ENCODE data around the gene USP25.

The USP25 gene, protein sequence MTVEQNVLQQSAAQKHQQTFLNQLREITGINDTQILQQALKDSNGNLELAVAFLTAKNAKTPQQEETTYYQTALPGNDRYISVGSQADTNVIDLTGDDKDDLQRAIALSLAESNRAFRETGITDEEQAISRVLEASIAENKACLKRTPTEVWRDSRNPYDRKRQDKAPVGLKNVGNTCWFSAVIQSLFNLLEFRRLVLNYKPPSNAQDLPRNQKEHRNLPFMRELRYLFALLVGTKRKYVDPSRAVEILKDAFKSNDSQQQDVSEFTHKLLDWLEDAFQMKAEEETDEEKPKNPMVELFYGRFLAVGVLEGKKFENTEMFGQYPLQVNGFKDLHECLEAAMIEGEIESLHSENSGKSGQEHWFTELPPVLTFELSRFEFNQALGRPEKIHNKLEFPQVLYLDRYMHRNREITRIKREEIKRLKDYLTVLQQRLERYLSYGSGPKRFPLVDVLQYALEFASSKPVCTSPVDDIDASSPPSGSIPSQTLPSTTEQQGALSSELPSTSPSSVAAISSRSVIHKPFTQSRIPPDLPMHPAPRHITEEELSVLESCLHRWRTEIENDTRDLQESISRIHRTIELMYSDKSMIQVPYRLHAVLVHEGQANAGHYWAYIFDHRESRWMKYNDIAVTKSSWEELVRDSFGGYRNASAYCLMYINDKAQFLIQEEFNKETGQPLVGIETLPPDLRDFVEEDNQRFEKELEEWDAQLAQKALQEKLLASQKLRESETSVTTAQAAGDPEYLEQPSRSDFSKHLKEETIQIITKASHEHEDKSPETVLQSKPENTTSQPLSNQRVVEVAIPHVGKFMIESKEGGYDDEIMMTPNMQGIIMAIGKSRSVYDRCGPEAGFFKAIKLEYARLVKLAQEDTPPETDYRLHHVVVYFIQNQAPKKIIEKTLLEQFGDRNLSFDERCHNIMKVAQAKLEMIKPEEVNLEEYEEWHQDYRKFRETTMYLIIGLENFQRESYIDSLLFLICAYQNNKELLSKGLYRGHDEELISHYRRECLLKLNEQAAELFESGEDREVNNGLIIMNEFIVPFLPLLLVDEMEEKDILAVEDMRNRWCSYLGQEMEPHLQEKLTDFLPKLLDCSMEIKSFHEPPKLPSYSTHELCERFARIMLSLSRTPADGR

GRCh38 chr21:15729674-15730483 is at the start of gene USP25:
USP25 (plus strand) TSS chr21:15729982; CDS start chr21:15730394, 412 bp downstream.
- peak; percentile 81 for DNase-seq

DNA sequence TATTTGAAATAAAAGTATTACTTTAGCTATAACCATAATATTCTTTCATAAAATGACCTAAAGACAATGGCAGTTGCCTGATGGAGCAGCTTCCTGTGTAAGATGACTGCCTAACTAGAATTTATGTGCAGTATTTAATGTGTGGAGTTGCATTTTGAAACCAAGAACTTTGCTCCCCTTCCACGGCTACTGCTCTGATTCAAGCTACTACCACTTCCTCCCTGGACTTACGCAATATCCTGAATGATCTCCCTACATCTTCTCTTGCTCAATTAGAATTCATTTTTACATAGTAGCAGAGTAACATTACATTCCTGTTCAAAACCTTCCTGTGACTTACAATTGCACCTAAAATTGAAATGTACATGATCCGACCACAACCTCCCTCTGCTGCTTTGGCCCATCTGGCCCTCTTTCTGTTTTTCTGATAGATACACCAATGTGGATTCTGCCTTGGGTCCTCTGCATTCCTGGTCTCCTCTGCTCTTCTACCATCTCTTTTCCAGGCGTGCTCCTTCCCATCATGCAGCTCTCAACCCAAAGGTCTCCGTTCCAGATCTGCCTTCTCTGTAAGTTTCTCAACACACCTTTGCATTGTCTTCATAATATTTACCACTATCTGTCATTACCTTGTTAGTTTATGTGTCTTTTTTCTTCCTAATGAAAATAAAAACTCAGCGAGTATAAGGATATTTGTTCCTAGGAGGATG is 47.4 kb upstream of the USP25 start:
- DNase-seq = no peak

GRCh38 chr21:15682977-15683376 is 46.8 kb upstream of the USP25 start:
- no peak for DNase-seq

DNA sequence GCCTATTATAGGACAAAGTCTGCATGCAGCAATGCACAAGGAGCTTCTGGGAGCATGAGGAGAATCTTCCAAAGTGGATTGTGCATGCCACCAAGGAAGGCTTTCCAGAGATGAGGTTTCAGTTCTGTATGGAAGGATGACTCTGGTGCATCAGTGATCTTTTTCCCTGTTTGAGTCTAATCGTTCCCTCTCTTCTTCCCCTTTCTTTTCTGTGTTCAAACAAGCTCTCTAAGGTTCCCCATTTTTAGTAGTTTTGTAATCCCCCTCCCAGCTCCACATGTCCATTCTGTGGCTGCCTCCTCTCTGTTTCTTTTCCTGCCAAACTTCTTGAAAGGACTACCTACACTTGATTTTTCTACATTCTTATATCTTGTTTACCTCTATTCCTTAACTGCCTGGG is 43.3 kb upstream of the USP25 start:
- no peak for DNase-seq

- DNase-seq = no peak
Measured at GRCh38 chr21:15687208-15687607, 42.6 kb upstream of the USP25 start.

GRCh38 chr21:15688016-15688415 is 41.8 kb upstream of the USP25 start:
- DNase-seq = no peak

DNA sequence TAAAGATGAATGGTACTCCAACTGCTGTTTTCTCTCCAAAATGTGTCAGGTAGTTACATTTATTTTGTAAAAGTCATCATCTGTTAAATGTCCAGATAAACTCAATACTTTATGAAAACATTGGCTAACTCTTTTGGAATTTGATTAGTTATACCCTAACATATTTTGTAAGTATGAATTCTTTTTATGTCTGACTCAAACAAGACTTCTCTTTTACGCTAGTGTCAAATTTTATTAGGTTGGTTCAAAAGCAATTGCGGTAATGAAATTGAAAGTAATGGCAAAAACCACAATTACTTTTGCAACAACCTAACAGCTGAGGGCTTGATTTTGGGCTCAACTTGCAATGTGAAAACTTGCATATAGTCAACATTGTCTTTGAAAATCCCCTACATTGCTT is 41.0 kb upstream of the USP25 start:
- DNase-seq = no peak

DNA sequence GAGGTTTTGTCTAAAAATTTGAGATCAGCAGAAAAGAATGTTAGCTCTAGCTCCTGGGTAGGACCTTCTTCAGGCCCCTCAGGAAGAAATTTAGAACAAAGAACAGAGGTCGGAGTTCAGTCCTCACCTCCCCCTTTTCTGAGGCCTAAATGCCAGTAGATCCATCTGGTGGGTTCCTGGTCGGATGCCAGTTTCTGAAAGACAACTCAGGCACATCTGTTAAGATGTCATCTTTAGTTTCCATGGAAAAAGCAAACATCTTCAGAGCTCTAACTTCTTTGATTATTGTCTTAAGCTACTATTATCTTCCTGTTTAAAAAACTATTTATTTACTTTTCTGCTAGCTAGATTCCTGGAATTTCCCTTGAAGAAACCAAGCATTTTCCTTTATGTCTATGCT is 37.1 kb upstream of the USP25 start:
- no peak for DNase-seq

DNA sequence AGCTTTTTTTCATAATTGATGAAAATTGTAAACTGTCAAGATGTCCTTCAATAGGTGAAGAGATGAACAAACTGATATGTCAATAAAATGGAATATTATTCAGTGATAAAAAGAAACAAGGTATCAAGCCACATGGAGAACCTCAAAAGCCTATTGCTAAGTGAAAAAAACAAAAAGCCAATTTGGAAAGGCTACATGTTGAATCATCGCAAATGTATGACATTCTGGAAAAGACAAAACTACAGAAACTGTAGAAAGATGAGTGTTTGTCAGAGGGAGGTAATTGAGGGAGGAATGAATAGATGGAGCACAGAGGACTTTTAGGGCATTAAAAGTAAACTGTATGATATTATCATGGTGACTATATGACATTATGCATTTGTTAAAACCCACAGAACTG is 34.5 kb upstream of the USP25 start:
- DNase-seq = no peak

DNA sequence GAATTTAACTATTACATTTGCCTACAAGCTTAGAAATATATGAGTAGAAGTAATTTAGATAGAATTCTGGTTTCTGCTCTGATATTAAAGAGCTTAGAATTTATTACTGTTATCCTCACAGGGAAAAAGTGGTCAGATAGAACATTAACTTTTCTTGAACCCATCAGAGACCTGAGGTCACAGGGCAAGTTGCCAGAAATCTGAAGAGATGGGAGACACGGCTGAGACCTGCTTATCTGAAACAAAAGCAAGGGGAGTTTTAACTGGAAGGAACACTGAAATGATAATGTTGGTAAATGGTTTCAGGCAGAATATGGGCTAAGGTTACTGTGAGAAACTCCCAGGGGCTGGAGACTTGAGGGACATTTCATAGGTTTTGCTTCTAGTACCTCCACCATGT is 28.0 kb upstream of the USP25 start:
- no peak for DNase-seq

DNA sequence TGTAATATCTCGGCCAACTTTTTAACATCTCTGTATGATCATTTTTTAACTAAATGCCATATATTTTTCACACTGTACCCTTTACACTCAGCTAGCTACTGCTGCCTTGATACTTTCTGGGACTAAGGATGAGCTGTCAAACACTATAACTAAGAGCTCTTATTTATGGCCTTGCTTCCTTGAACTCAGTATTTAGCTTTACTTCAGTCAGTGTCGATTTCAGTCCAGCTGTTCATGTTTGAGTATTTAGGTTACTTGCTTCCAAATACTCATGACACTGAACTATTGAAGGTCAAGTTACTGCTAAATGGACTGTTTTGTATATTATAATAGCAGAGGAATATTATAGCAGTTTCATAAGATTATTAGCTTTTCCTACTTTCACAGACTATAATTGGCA is 25.9 kb upstream of the USP25 start:
- DNase-seq = no peak

- DNase-seq = no peak
Measured at GRCh38 chr21:15706696-15707095, 23.1 kb upstream of the USP25 start.

GRCh38 chr21:15713412-15713811 is 16.4 kb upstream of the USP25 start:
- DNase-seq = no peak

GRCh38 chr21:15718711-15719110 is 11.1 kb upstream of the USP25 start:
- no peak for DNase-seq

GRCh38 chr21:15719976-15720375 is 9.8 kb upstream of the USP25 start:
- no peak for DNase-seq

GRCh38 chr21:15722591-15723324 is 7.0 kb upstream of the USP25 start:
- no peak for DNase-seq

DNA sequence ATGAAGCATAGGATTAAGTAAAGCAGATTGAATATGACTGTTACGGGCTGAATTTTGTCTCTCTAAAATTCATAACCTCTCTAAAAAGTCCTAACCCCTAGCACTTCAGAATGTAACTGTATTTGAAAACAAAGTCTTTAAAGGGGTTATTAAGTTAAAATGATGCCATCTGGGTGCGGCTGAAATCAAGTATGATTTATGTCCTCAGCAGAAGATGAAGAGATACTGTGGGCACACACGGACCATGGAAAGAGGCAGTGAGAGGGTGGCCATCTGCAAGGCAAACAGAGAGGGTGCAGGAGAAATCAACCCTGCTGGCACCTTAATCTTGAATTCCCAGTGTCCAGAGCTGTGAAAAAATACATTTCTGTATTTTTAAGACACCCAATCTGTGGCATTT is 3.8 kb upstream of the USP25 start:
- DNase-seq = no peak

GRCh38 chr21:15728046-15728445 is 1.7 kb upstream of the USP25 start:
- DNase-seq = no peak

DNA sequence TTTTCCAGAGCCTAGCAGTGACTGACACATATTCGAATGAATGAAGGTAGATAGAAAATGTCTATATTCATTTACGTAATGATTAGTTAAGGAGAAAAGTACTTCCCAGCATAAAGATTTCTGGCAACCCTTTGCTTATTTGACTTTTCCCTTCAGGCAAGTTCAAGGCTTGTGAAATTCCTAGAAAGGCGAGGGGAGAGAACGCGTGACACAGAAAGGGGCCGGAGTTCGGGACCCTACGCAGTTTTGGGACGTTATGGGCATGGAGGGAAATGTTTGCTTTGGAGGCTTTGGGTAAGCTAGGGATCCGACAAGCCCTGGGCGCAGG is 472 bp upstream of the USP25 start:
- DNase-seq = no peak

- no peak for DNase-seq
Measured at GRCh38 chr21:15730484-15731242, 881 bp downstream of the USP25 start.

GRCh38 chr21:15731243-15731613 is 1.4 kb downstream of the USP25 start:
- DNase-seq = no peak

Data from activated naive CD4-positive, alpha-beta T cell treated with anti-CD3 and anti-CD28 coated beads, Interleukin-2, amount 50 U/mL, for 16 hours (primary cell).